Measurements from ENCODE around the gene HOXC4.
A peak's percentile ranks its signal among the peaks of the same experiment; 100 is the strongest.

Gene HOXC4

DNA sequence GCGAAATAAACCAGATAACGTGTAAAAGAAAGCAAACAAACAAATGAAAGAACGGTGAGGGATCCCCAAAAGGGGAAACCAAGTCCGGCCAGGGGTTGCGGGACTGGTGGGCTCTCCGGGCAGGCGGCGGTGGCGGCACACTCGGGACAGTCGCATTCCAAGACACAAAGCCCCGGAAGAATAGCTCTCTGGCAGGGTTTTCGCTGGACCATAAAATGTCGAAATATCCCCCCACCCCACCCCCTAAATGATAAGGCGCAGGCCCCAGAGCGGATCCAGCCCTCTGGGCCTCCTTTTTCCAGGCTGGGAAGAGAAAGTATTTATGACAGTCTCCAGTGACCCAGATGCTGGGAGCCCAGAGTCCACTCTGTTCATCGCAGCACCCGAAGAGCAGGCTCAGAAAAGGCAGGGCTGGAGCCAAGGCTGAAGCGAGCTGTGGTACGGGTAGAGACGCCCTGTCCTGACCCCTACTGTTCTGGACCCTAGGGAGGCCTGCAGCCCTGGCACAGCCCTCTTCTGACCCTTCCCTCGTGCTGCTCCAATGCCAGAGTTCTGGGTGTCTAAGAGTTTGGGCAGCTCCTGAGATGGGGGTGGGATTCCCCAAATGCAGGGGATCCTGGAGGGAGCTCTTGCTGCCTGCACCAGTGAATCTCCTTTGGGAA, 46.9 kb upstream of the HOXC4 start:
- POLR2A ChIA-PET (ENCODE audit: low non-redundant PET), result interaction anchor here (1.2 kb wide), 1 partner anchor 185 kb away, joined by 9 read pairs; no protein-coding TSS in a partner anchor
- no peak for DNase-seq (ENCODE audit: low spot score)
- CTCF ChIA-PET, result interaction anchor here (0.6 to 4.4 kb wide), 14 partner anchors 10 to 329 kb away, joined by 3 to 47 read pairs (median 4); partner anchors contain the start of gene HOXC10
- no peak overlapping the region for H3K27ac ChIP-seq
- TF ChIP-seq, protein P1, sequence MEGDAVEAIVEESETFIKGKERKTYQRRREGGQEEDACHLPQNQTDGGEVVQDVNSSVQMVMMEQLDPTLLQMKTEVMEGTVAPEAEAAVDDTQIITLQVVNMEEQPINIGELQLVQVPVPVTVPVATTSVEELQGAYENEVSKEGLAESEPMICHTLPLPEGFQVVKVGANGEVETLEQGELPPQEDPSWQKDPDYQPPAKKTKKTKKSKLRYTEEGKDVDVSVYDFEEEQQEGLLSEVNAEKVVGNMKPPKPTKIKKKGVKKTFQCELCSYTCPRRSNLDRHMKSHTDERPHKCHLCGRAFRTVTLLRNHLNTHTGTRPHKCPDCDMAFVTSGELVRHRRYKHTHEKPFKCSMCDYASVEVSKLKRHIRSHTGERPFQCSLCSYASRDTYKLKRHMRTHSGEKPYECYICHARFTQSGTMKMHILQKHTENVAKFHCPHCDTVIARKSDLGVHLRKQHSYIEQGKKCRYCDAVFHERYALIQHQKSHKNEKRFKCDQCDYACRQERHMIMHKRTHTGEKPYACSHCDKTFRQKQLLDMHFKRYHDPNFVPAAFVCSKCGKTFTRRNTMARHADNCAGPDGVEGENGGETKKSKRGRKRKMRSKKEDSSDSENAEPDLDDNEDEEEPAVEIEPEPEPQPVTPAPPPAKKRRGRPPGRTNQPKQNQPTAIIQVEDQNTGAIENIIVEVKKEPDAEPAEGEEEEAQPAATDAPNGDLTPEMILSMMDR (conservative IDR thresholded peaks at IDR 0.05; ENCODE audit: low read depth), result no peak

DNA sequence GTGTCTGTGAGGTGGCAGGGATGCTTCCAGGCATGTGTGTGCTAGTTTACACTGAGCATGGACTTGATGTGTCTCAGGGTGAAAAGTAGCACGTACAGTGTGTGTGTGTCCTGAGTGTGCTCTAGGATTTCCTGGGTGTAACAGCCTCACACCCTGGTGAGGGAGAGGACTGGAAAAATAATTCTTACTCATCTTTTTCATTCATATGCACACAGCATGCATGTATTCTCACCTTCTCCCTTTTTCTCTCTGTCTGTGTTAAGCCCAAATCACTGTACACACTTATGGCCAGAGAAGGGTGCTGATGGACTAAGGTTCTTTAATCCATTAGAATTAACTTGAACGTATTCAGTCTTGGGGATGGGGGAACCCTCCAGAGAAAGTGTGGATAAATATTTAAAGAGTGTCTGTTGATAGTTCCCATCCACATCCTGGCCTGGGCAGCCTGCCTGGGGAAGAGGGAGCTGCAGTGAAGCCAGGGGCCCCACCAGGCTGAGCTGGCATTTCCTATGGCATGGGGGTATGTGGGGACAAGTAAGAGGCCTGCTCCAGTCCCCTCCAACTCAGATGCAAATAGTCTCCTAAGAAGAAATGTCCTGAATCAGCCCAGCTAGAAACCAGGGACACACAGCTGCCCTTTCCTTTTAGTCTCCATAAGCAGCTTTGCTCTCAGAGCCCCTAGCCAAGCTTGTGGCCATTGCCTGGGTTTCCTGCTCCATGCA, 45.9 kb upstream of the HOXC4 start:
- no peak for DNase-seq (ENCODE audit: low spot score)
- POLR2A ChIA-PET (ENCODE audit: low non-redundant PET), result no interaction called here
- H3K27ac ChIP-seq, result no peak overlapping the region
- TF ChIP-seq, protein P1 (conservative IDR thresholded peaks at IDR 0.05; ENCODE audit: low read depth), result no peak
- CTCF ChIA-PET, result interaction anchor here (0.5 to 4.4 kb wide), 7 partner anchors 25 to 330 kb away, joined by 3 to 47 read pairs (median 6); partner anchors contain the start of gene HOXC5

DNA sequence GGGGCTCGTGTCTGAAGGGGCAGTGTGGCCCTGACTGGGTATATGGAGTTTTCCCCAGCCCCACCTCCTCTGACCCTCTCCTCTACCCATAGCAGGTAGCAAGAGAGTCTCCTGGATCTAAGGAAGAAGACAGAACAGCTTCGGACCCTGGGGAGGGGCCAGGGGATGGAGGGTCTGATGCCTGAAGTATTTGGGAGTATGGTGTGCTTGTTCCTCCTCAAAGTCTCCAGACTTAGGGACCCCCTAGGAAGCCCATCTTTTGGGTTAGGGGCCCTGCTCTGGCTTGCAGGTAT, 45.4 kb upstream of the HOXC4 start:
- no peak for DNase-seq (ENCODE audit: low spot score)
- POLR2A ChIA-PET (ENCODE audit: low non-redundant PET), result no interaction called here
- H3K27ac ChIP-seq, result no peak overlapping the region
- CTCF ChIA-PET, result interaction anchor here (0.5 to 4.4 kb wide), 6 partner anchors 8 to 194 kb away, joined by 3 to 47 read pairs (median 4); partner anchors contain the start of gene HOXC5
- TF ChIP-seq, protein P1 (conservative IDR thresholded peaks at IDR 0.05; ENCODE audit: low read depth), result no peak

DNA sequence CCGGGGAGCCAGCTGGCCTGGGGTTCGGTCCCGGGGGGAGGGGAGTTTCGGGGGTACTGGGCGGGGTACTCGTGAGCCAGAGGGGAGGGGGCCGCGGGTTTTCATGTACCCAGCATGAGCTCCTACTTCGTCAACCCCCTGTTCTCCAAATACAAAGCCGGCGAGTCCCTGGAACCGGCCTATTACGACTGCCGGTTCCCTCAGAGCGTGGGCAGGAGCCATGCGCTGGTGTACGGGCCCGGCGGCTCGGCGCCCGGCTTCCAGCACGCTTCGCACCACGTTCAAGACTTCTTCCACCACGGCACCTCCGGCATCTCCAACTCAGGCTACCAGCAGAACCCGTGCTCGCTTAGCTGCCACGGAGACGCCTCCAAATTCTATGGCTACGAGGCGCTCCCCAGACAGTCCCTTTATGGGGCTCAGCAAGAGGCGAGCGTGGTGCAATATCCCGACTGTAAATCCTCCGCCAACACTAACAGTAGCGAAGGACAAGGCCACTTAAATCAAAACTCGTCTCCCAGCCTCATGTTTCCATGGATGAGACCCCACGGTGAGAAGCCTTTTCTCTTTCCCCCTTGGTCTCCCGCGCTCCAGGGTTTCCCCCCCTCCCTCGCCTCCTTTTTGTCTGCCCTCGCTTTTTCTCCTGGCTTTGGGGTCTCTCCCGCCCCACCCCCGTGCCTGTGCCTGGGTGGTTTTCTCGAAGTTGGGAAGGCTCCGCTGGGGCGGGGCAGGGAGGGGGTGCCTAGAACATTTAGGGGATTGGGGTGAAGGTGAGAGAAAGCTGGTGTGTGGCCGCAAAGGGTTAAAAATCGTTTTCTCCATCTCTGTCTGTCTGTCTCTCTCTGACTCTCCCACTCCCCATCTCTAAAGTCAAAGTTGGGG, 44.2 kb upstream of the HOXC4 start:
- no peak overlapping the region for H3K27ac ChIP-seq
- TF ChIP-seq, protein P1 (conservative IDR thresholded peaks at IDR 0.05; ENCODE audit: low read depth), result no peak
- POLR2A ChIA-PET (ENCODE audit: low non-redundant PET), result interaction anchor here (0.5 to 0.7 kb wide), 4 partner anchors 66 to 327 kb away, joined by 3 to 5 read pairs (median 4); no protein-coding TSS in a partner anchor
- DNase-seq (ENCODE audit: low spot score), result peak; percentile 32
- CTCF ChIA-PET, result interaction anchor here (0.5 to 4.4 kb wide), 9 partner anchors 8 to 354 kb away, joined by 3 to 47 read pairs (median 5); no protein-coding TSS in a partner anchor

DNA sequence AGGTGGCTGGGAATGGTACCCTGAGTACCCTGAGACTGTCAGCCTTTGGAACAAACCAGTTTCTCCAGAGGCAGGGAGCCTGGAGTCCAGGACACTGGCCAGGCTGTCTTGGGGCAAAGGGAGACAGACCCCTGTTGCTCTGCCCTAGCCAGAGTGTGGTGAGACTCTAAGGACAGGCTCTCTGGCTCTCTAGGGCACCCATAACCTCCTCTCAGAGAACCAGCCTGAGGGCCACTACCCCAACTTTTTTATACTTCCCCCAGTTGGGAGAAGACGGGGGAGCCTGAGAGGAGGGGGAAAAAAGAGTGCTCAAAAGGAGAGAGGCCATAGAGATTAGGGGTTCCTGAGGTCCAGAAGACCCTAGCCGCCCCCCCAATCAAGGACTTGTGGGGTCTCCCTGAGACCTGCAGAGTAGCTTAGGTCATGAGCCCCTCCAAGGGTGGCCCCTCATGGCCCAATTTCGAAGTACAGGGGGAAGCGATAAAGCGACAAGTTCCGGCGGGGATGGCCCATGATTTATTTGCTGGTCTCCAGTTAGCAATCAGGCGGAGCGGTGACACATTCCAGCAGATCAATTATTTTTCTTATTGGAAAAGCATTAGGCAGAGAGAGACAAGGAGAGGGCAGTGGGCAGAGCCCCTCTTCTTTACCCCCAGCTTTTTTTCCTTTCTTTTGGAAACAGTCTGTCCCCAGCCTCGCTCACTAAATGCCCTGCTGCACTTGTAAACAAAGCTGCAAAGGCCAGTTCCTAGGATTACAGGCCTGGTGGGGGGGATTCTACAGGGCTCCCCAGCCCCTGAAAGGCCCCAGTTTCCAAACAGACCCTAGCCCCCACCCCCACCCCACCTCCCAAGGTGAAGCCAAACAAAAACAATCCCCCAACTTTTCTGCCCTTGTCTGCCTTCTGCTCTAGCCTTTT, 43.3 kb upstream of the HOXC4 start:
- POLR2A ChIA-PET (ENCODE audit: low non-redundant PET), result no interaction called here
- TF ChIP-seq, protein P1 (conservative IDR thresholded peaks at IDR 0.05; ENCODE audit: low read depth), result no peak
- CTCF ChIA-PET, result interaction anchor here (0.6 to 0.9 kb wide), 2 partner anchors 15 to 41 kb away, joined by 3 to 6 read pairs; no protein-coding TSS in a partner anchor
- no peak for DNase-seq (ENCODE audit: low spot score)
- H3K27ac ChIP-seq, result no peak overlapping the region

Measured in RWPE1 (cell line).